GM18873 (cell line): ENCODE data around the gene TIMM17A.

Experiments used
- ATAC-seq: cut with Tn5 transposase; IDR thresholded peaks from one replicate; pipeline ENCODE4 v1.9.1; 2021; ENCODE audit warnings: mild to moderate bottlenecking, moderate library complexity, moderate number of reproducible peaks; ENCODE audit not compliant: unreplicated experiment, low FRiP score

The TIMM17A gene

DNA sequence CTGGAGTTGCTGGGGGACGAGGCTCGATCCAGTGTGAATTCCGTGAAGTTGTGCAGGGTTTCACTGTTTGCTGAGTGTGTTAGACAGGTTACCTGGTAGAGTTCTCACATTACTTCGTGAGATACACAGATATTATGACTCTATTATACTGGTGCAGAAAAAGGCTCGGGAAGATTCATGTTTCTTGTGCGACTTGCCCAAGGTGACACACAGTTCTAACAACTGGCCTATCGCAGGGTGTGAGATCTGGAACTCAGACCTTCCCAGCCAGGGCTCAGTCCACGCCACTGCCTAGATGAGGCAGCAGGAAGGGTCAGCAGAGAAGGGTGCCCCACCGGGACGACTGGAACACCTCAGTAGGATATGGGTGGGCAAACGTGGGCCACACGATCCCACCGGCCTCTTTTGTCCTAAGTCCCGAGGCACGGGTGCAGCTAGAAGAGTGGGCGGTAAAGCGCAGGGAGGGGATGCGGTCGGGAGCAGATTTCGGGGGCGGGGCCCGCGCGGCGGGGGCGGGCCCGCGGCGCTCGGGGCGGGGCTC, 26.8 kb downstream of the TIMM17A start:
- ATAC-seq, result no peak

DNA sequence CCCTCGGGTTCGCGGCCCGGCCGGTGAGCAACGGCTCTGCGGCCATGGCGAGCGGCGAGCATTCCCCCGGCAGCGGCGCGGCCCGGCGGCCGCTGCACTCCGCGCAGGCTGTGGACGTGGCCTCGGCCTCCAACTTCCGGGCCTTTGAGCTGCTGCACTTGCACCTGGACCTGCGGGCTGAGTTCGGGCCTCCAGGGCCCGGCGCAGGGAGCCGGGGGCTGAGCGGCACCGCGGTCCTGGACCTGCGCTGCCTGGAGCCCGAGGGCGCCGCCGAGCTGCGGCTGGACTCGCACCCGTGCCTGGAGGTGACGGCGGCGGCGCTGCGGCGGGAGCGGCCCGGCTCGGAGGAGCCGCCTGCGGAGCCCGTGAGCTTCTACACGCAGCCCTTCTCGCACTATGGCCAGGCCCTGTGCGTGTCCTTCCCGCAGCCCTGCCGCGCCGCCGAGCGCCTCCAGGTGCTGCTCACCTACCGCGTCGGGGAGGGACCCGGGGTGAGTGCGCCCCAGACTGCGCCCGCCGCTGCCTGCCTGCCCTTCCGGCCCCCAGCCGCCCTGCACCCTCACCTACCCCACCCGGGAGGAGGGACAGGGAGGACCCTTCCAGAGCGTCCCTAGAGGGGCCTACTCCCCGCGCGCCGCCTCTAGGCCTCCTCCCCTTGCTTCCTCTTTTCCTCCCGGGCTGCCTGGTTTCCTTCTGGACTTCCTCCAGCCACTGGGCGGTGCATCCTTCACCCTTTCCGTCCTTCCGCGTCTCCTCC, 27.5 kb downstream of the TIMM17A start, which contains the start of gene RNPEP:
TSS of gene RNPEP (plus strand) at position 26 of the 757 bp plus-strand sequence. CDS start at position 45, 19 bp downstream.
- peak; percentile 43 for ATAC-seq

- ATAC-seq, result no peak
Observed at GRCh38 chr1:201983380-201983805, 28.1 kb downstream of the TIMM17A start.

DNA sequence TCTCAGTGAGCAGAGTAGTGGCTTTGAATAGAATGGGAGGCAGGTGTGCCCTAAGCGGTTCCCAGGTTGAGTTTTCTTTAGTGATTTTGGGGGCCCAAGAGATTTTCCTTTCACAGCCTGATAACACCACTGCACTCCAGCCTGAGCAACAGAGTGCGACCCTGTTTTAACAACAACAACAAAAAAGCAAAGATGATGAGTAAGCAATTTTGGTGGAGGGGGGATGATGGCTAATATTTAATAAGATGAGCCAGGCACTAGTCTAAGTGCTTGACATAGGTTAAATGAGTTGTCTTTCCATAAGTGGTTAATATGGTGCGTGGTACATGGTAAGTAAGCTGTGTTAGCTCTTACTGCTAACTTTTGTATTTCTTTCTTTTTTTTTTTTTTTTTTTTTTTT, 29.1 kb downstream of the TIMM17A start:
- no peak for ATAC-seq

DNA sequence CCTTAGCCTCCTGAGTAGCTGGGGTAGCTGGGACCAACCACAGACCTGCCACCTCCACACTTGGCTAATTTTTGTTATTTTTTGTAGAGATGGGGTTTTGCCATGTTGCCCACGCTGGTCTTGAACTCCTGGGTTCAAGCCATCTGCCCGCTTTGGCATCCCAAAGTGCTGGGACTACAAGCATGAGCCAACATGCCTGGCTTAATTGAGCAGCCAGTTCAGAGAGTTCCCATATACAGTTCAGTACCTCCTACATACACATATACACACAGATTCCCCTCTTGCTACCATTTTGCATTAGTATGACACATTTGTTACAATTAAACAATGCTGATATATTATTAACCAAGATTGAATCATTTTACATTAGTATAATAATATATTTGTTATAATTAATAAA, 30.1 kb downstream of the TIMM17A start:
- no peak for ATAC-seq

DNA sequence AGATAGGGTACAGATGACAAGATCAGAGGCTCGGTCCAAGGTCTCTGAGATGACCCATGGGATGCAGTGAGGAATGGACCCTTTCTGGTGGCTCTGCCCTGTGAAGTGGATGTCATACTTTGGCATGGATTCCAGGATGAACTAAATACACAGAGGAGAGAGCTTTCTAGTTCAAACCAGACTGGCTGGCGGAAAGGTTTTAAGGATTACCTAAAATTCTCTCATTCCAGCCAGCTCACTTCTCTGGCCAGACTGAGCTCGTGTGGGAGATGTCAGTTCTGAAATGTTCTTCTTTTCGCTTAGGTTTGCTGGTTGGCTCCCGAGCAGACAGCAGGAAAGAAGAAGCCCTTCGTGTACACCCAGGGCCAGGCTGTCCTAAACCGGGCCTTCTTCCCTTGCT, 33.3 kb downstream of the TIMM17A start:
- no peak for ATAC-seq

GRCh38 chr1:201989354-201990128, 34.2 kb downstream of the TIMM17A start:
- no peak for ATAC-seq

DNA sequence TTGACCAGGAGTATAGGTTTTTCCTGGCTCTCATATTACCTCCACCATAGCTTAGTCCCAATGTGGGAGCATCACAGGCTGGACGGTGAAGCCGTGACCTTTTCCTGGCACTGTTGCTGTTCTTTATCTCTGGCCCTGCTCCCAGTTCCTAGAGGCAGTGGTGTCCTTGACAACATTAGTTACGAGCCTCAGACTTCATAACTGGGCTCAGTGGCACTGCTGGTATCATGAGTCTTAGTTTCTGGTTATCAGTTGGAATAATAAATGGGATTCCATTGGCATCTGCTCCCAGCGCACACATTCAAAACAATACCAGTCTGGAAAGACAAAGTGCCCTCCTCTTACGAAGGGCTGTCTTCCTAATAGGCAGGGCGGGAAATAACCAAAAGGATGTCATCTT, 35.1 kb downstream of the TIMM17A start:
- no peak for ATAC-seq

GRCh38 chr1:201999625-202000238, 44.4 kb downstream of the TIMM17A start:
- ATAC-seq, result no peak

- no peak for ATAC-seq
Observed at GRCh38 chr1:202002507-202002906, 47.2 kb downstream of the TIMM17A start.

- ATAC-seq, result no peak
Observed at GRCh38 chr1:202004711-202005110, 49.4 kb downstream of the TIMM17A start.

GRCh38 chr1:202005958-202006357, 50.7 kb downstream of the TIMM17A start:
- no peak for ATAC-seq

- no peak for ATAC-seq
Observed at GRCh38 chr1:202007304-202007703, 52.0 kb downstream of the TIMM17A start.

- no peak for ATAC-seq
Observed at GRCh38 chr1:202007805-202008489, 52.6 kb downstream of the TIMM17A start.

DNA sequence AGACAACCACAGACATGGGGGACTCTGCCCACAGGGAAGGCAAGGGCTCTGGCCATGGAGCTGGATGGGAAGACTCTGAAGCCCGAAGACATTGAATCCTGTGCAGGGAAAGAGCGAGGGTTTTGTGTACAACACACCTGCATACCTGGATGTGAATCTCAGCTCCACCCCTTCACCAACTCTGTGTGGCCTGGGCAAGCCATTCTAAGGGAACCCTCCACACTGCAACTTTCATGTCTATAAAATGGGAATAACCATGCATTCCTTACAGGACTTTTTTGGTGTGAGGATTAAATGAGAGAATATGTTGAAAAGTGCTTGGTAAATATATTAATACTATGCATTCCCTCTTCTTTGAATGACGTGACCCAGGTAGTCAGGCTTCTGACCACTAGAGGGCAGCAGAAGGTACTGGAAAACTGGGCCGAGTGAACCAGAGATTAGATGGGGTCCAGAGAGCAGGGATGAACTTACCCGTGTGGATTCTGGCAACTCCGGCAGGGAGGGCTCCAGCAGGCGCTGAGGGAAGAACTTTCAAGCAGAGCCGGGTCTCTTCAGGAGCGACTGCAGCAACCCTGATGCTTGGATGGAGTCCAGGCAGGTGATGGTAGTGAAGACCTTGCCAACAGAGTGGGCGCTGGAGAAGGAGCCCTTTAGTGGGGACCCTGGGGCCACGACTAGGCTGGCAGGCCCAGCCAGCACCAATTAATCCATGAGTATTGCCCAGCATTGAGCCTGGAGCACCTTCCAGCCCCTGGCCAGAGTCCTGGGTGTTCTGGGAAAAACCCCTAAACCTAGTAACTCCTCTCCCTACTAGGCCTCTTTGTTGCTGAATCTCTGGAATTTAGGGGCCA, 54.2 kb downstream of the TIMM17A start:
- ATAC-seq, result peak; percentile 36

DNA sequence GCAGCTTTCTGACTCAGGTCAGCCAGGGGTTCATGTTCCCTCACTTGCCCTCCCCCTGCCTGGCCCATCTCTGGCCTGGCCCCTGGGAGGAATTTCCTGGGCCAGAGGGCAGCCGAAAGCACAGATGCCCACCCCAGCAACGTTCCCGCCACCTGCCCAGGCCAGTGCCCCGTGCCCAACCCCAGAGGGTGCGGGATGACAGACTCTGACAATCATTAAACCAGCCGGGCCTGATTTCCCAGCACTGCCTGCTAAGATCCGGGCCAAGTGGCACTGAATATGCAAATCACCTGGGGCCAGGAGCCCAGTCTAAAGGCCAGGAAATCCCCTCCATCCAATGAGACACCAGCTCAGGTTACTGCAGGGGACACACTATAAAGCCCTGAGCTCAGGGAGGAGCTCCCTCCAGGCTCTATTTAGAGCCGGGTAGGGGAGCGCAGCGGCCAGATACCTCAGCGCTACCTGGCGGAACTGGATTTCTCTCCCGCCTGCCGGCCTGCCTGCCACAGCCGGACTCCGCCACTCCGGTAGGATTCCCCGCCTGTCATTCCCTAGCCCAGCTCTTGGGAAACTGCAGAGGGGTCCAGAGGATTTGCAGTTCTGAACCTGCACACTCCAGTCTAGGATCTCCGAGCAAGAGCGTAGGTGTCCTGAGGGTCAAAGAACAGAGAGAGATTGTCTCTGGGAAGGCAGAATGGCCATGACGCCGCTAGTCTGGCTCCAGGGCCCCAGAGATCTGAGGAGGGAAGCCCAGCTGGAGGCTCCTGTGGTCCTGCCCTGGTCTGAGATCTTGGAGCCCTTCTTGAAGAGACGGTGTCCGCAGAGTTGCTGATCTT, 55.1 kb downstream of the TIMM17A start, which contains the start of gene ELF3:
TSS of gene ELF3 (plus strand) at position 408 of the 836 bp plus-strand sequence. CDS start 550 bp downstream, outside the sequence.
- peak; percentile 91 for ATAC-seq

- ATAC-seq, result no peak
Observed at GRCh38 chr1:202011994-202012393, 56.7 kb downstream of the TIMM17A start.
